ENCODE data around the gene GOLGA8O.
"Not testable (repeated sequence)": the region's sequence is repeated elsewhere in the genome, so short reads cannot be mapped to it uniquely, and the experiment has no call there.

DNA sequence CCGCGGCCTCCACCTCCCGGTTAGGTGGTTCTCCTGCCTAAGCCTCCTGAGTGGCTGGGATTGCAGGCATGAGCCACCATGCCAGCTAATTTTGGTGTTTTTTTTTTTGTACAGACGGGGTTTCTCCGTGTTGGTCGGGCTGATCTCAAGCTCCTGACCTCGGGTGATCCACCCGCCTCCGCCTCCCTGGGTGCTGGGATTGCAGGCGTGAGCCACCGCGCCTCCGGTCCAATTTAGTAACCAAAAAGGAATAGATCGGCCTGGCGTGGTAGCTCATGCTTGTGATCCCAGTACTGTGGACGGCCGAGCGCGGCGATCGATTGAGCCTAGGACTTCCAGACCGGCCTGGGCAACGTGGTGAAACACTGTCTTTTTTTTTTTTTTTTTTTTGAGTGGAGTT lies 12.6 kb upstream of the GOLGA8O start:
- not testable (repeated sequence) for TF ChIP-seq POLR2A (IDR thresholded peaks at IDR 0.05; ENCODE audit: low read depth, low read length); MAX (IDR thresholded peaks at IDR 0.05; ENCODE audit: insufficient read depth, insufficient read length)
